Measurements from ENCODE around the gene SLC35F1. TPM values are rescaled to one million over a fixed set of nuclear protein-coding genes. Genes with fewer than 3 reads are reported as not detected.

The SLC35F1 gene
- total RNA-seq, 1 donor from 2014 or later: 22.4 TPM

GRCh38 chr6:118298476-118299427 is 391.7 kb downstream of the SLC35F1 start:
- H3K27me3 Mint-ChIP-seq (ENCODE audit: unreplicated experiment): no peaks in the 10 kb centered on the region
- H3K4me1 Mint-ChIP-seq (ENCODE audit: low read depth, unreplicated experiment): no peaks in the 10 kb centered on the region
- H3K36me3 Mint-ChIP-seq (ENCODE audit: unreplicated experiment): no peaks in the 10 kb centered on the region

GRCh38 chr6:118299457-118299856 is 392.4 kb downstream of the SLC35F1 start:
- Mint-ChIP-seq H3K4me1 (ENCODE audit: low read depth, unreplicated experiment) (no peaks in the 10 kb centered on the region), H3K27me3 (ENCODE audit: unreplicated experiment) (no peaks in the 10 kb centered on the region), H3K27ac (ENCODE audit: unreplicated experiment) (no peak overlapping the region), H3K9me3 (ENCODE audit: unreplicated experiment) (no peaks in the 10 kb centered on the region), H3K4me3 (ENCODE audit: unreplicated experiment) (no peak overlapping the region), H3K36me3 (ENCODE audit: unreplicated experiment) (no peaks in the 10 kb centered on the region)
- DNase-seq: no peak
- TF ChIP-seq CTCF (IDR thresholded peaks at IDR 0.05; ENCODE audit: partially characterized antibody, unreplicated experiment): no peak

More at GRCh38 chr6:118298476-118299427, 391.7 kb downstream of the SLC35F1 start:
- TF ChIP-seq CTCF (IDR thresholded peaks at IDR 0.05; ENCODE audit: partially characterized antibody, unreplicated experiment): no peak
- H3K27ac Mint-ChIP-seq (ENCODE audit: unreplicated experiment): no peak overlapping the region
- H3K9me3 Mint-ChIP-seq (ENCODE audit: unreplicated experiment): no peaks in the 10 kb centered on the region
- H3K4me3 Mint-ChIP-seq (ENCODE audit: unreplicated experiment): no peak overlapping the region
- no peak for DNase-seq

- Mint-ChIP-seq H3K27me3 (ENCODE audit: unreplicated experiment) (no peaks in the 10 kb centered on the region), H3K36me3 (ENCODE audit: unreplicated experiment) (no peaks in the 10 kb centered on the region), H3K27ac (ENCODE audit: unreplicated experiment) (no peak overlapping the region), H3K4me1 (ENCODE audit: low read depth, unreplicated experiment) (peaks cover 8% of the 10 kb centered on the region), H3K4me3 (ENCODE audit: unreplicated experiment) (no peak overlapping the region), H3K9me3 (ENCODE audit: unreplicated experiment) (peaks cover 2% of the 10 kb centered on the region)
- no peak for DNase-seq
- no peak for TF ChIP-seq CTCF (IDR thresholded peaks at IDR 0.05; ENCODE audit: partially characterized antibody, unreplicated experiment)
Measured at GRCh38 chr6:118304321-118304720, 397.3 kb downstream of the SLC35F1 start.

GRCh38 chr6:118305081-118305480 is 398.0 kb downstream of the SLC35F1 start:
- Mint-ChIP-seq H3K4me1 (ENCODE audit: low read depth, unreplicated experiment) (peaks cover 8% of the 10 kb centered on the region), H3K27me3 (ENCODE audit: unreplicated experiment) (no peaks in the 10 kb centered on the region), H3K4me3 (ENCODE audit: unreplicated experiment) (no peak overlapping the region), H3K9me3 (ENCODE audit: unreplicated experiment) (peaks cover 2% of the 10 kb centered on the region), H3K36me3 (ENCODE audit: unreplicated experiment) (no peaks in the 10 kb centered on the region), H3K27ac (ENCODE audit: unreplicated experiment) (no peak overlapping the region)
- no peak for DNase-seq
- TF ChIP-seq CTCF (IDR thresholded peaks at IDR 0.05; ENCODE audit: partially characterized antibody, unreplicated experiment): no peak

Measured in glutamatergic neuron (in vitro differentiated cells).